WTC11 (cell line): ENCODE results near the gene ICA1. TPM values are rescaled to one million over a fixed set of nuclear protein-coding genes. Genes with fewer than 3 reads are reported as not detected.

Experiments used
- ATAC-seq: fragments of 200-7000 bp; cut with Tn5 transposase; 2 replicates; pipeline ENCODE4 v1.10.0; 2021; ENCODE audit warnings: mild to moderate bottlenecking, moderate library complexity
- CTCF ChIA-PET: fragments of 300-600 bp; sonication (Branson Sonifier 250); formaldehyde crosslinking; loops from one replicate; lab custom pipeline; 2021; ENCODE audit warnings: antibody characterized with exemption; lab: Charles Lee
- POLR2A ChIA-PET: fragments of 350-600 bp; sonication (Branson Sonifier 250); formaldehyde crosslinking; loops from one replicate; lab custom pipeline; 2021; ENCODE audit warnings: antibody characterized with exemption; lab: Charles Lee
- DNase-seq: peaks from one replicate; pipeline ENCODE4 v3.0.0; 2021; ENCODE audit warnings: low spot score
- H3K27ac Mint-ChIP-seq: 2 replicates; pipeline ENCODE4 v1.8.0; 2021; ENCODE audit warnings: mixed read lengths
- H3K27me3 Mint-ChIP-seq: 2 replicates; pipeline ENCODE4 v1.8.0; 2021; ENCODE audit warnings: low read depth, mild to moderate bottlenecking, moderate library complexity, mixed read lengths
- H3K36me3 Mint-ChIP-seq: 2 replicates; pipeline ENCODE4 v1.8.0; 2021; ENCODE audit warnings: mixed read lengths
- H3K4me1 Mint-ChIP-seq: 2 replicates; pipeline ENCODE4 v1.8.0; 2022; ENCODE audit warnings: mixed read lengths
- H3K4me3 Mint-ChIP-seq: 2 replicates; pipeline ENCODE4 v1.8.0; 2021; ENCODE audit warnings: mild to moderate bottlenecking, moderate library complexity, mixed read lengths
- H3K9me3 Mint-ChIP-seq: 2 replicates; pipeline ENCODE4 v1.8.0; 2021; ENCODE audit warnings: mixed read lengths
- CREB1 ChIP-seq: sonication (generic); formaldehyde crosslinking; IDR thresholded peaks from 2 replicates; pipeline ENCODE4 v1.8.0; 2023; ENCODE audit warnings: mild to moderate bottlenecking, missing genetic modification reagents
- MYBL2 ChIP-seq: sonication (generic); formaldehyde crosslinking; IDR thresholded peaks from 2 replicates; pipeline ENCODE4 v1.8.1; 2023; ENCODE audit warnings: mild to moderate bottlenecking, moderate library complexity, missing genetic modification reagents
- NFATC4 ChIP-seq: fragments of 250-450 bp; sonication (Bioruptor Pico); IDR thresholded peaks from 2 replicates; pipeline ENCODE4 v1.9.0; 2021; ENCODE audit warnings: mild to moderate bottlenecking
- PRRX2 ChIP-seq: fragments of 250-450 bp; sonication (Bioruptor Pico); IDR thresholded peaks from 2 replicates; pipeline ENCODE4 v1.8.0; 2021; ENCODE audit warnings: mild to moderate bottlenecking
- SMAD4 ChIP-seq: sonication (generic); formaldehyde crosslinking; IDR thresholded peaks from 2 replicates; pipeline ENCODE4 v1.8.0; 2022; ENCODE audit warnings: mild to moderate bottlenecking, missing genetic modification reagents
- TEAD1 ChIP-seq: sonication (generic); formaldehyde crosslinking; IDR thresholded peaks from 2 replicates; pipeline ENCODE4 v1.8.0; 2022; ENCODE audit warnings: mild to moderate bottlenecking, missing genetic modification reagents
- ZNF121 ChIP-seq: sonication (generic); formaldehyde crosslinking; IDR thresholded peaks from 2 replicates; pipeline ENCODE4 v1.8.0; 2023; ENCODE audit warnings: missing genetic modification reagents
- ZNF232 ChIP-seq: sonication (generic); formaldehyde crosslinking; IDR thresholded peaks from 2 replicates; pipeline ENCODE4 v1.8.0; 2022; ENCODE audit warnings: mild to moderate bottlenecking, missing genetic modification reagents
- total RNA-seq: library from RNA; stranded (reverse); gene quantifications from 3 replicates; pipeline ENCODE4 v1.2.3, GENCODE V29; 2021
- TF ChIP-seq, protein P1 (sequence below): sonication (generic); formaldehyde crosslinking; conservative IDR thresholded peaks from 2 replicates; pipeline ENCODE4 v1.8.1; 2022; ENCODE audit warnings: mild to moderate bottlenecking, missing genetic modification reagents
- TF ChIP-seq, protein P2 (sequence below): fragments of 250-450 bp; sonication (Bioruptor Pico); conservative IDR thresholded peaks from 2 replicates; pipeline ENCODE4 v1.9.0; 2021; ENCODE audit warnings: mild to moderate bottlenecking
- TF ChIP-seq, protein P3 (sequence below): sonication (generic); formaldehyde crosslinking; IDR thresholded peaks from 2 replicates; pipeline ENCODE4 v1.8.1; 2023; ENCODE audit warnings: mild to moderate bottlenecking, missing genetic modification reagents, moderate library complexity
- TF ChIP-seq, protein P4 (sequence below): sonication (generic); formaldehyde crosslinking; IDR thresholded peaks from 2 replicates; pipeline ENCODE4 v1.8.1; 2023; ENCODE audit warnings: mild to moderate bottlenecking, moderate library complexity, missing genetic modification reagents
- TF ChIP-seq, protein P5 (sequence below): sonication (generic); formaldehyde crosslinking; IDR thresholded peaks from 2 replicates; pipeline ENCODE4 v1.8.1; 2022; ENCODE audit warnings: low read depth, mild to moderate bottlenecking, moderate library complexity, missing genetic modification reagents, borderline replicate concordance
- TF ChIP-seq, protein P6 (sequence below): sonication (generic); formaldehyde crosslinking; IDR thresholded peaks from 2 replicates; pipeline ENCODE4 v1.8.1; 2022; ENCODE audit warnings: missing genetic modification reagents, borderline replicate concordance
- TF ChIP-seq, protein P7 (sequence below): sonication (generic); formaldehyde crosslinking; IDR thresholded peaks from 2 replicates; pipeline ENCODE4 v1.8.1; 2023; ENCODE audit warnings: mild to moderate bottlenecking, missing genetic modification reagents, moderate library complexity

Gene ICA1
- total RNA-seq, 1 experiment from 2014 or later = 31.2 TPM

DNA sequence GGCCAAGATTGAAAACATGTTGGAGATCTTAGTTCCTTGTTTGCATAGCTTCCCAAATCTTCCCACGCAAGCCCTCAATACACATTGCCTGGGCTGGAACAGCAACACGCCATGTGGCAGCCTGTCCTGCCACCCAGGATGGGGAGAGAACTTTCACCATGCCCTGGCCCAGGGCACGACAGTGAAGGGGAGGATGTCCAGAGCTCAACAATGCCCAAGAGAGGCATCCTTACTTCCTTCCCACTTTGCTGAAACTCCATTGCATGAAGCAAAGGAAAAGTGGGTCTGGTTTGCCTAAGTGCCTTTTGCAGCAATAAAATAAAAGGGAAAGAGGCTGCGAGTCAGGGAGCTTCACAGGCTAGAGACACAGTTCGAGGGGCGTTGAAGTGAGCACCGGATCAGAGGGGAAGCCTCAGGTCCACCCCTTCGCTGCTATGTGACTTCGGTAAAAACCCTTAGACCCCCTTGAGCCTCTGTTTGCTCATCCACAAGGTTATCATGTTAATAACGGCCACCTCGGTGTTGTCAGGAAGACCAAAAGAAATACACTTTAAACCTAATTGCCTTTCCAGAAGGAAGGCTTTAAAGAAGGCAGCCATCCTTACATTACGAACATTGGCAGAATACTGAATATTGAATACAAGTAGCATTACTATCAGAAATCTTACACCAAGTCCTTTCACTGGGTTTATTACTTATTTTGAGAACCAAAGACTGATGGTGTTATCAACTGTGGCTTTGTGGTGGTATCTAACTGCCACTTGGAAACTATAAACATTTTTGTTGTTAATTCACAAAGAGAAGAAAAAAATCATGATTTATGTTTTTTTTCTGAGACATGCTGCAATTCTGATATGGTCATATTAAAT lies 133.3 kb downstream of the ICA1 start:
- ChIA-PET POLR2A (no interaction called here), CTCF (no interaction called here)
- H3K27me3 Mint-ChIP-seq = no peaks in the 10 kb centered on the region
- no peaks in the 10 kb centered on the region for H3K9me3 Mint-ChIP-seq
- ATAC-seq = no peak
- peaks cover 10% of the 10 kb centered on the region for H3K4me1 Mint-ChIP-seq
- H3K36me3 Mint-ChIP-seq = peaks cover 6% of the 10 kb centered on the region; the same call in 1 of the 2 replicates
- TF ChIP-seq, protein P1, sequence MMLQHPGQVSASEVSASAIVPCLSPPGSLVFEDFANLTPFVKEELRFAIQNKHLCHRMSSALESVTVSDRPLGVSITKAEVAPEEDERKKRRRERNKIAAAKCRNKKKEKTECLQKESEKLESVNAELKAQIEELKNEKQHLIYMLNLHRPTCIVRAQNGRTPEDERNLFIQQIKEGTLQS = no peak
- no peak for TF ChIP-seq SMAD4 (CRISPR knock-in tag)
- no peak for TF ChIP-seq TEAD1 (CRISPR knock-in tag)
- TF ChIP-seq CREB1 = no peak
- no peak for TF ChIP-seq MYBL2
- TF ChIP-seq, protein P2, sequence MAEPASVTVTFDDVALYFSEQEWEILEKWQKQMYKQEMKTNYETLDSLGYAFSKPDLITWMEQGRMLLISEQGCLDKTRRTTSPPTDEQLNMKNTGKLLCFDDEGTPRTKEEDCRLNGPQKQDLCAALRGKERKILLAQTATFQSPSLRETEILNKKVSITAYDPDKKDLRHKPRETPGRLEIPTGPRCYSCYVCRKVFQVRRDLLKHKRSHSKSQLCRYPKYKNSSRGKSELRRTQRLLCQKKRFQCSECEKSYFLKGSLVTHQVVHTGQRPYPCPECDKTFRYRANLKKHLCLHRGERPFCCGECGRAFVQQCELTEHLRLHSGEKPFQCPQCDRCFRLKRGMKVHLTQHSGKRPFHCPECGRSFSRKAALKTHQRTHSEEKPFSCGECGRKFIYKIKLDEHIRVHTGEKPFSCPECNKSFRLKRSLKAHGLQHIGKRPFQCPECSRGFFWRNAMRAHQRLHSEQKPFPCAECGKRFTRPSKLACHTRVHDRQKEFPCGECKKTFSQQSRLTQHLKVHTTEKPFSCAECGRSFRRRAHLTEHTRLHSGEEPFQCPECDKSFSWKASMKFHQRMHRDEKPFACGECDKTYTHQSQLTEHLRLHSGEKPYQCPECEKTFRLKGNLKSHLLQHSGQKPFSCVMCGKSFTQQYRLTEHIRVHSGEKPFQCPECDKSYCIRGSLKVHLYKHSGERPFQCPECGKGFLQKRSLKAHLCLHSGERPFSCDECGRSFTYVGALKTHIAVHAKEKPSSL (CRISPR knock-in tag) = no peak
- no peak overlapping the region for H3K27ac Mint-ChIP-seq
- no peak for DNase-seq
- no peak overlapping the region for H3K4me3 Mint-ChIP-seq

DNA sequence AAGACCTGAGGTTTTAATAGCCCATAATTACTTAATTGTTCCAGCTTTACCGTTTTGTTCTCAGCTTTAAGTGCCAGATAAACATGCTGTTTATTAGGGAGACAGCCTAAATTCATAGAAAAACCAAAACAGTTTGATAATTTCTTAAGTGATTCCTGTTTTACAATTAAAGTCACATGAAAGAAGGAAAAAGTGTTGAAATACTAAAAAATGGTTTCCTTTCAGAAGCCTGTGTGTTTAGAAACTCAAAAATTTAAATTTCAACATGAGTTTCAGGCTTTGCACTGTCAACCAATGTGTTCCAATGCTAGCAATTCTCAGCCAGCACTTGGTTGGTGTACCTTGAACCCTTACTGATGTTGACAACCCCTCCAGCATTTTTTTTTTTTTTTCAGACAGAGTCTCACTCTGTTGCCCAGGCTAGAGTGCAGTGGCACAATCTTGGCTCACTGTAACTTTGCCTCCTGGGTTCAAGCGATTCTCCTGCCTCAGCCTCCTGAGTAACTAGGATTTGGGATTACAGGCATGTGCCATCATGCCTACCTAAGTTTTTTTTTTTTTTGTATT lies 135.3 kb downstream of the ICA1 start:
- DNase-seq (no peak), ATAC-seq (no peak)
- CTCF ChIA-PET = no interaction called here
- Mint-ChIP-seq H3K4me1 (peaks cover 13% of the 10 kb centered on the region), H3K36me3 (peaks cover 6% of the 10 kb centered on the region; the same call in 1 of the 2 replicates), H3K27me3 (no peaks in the 10 kb centered on the region), H3K9me3 (no peaks in the 10 kb centered on the region), H3K4me3 (no peak overlapping the region), H3K27ac (peak overlapping the region; percentile 37; the same call in 1 of the 2 replicates)
- POLR2A ChIA-PET = no interaction called here
- TF ChIP-seq, protein P3, sequence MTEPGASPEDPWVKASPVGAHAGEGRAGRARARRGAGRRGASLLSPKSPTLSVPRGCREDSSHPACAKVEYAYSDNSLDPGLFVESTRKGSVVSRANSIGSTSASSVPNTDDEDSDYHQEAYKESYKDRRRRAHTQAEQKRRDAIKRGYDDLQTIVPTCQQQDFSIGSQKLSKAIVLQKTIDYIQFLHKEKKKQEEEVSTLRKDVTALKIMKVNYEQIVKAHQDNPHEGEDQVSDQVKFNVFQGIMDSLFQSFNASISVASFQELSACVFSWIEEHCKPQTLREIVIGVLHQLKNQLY = no peak
- TF ChIP-seq, protein P4, sequence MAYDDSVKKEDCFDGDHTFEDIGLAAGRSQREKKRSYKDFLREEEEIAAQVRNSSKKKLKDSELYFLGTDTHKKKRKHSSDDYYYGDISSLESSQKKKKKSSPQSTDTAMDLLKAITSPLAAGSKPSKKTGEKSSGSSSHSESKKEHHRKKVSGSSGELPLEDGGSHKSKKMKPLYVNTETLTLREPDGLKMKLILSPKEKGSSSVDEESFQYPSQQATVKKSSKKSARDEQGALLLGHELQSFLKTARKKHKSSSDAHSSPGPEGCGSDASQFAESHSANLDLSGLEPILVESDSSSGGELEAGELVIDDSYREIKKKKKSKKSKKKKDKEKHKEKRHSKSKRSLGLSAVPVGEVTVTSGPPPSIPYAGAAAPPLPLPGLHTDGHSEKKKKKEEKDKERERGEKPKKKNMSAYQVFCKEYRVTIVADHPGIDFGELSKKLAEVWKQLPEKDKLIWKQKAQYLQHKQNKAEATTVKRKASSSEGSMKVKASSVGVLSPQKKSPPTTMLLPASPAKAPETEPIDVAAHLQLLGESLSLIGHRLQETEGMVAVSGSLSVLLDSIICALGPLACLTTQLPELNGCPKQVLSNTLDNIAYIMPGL (CRISPR knock-in tag) = no peak
- TF ChIP-seq MYBL2 (no peak), ZNF232 (CRISPR knock-in tag) (no peak), PRRX2 (CRISPR knock-in tag) (no peak), NFATC4 (CRISPR knock-in tag) (no peak), SMAD4 (CRISPR knock-in tag) (no peak), ZNF121 (no peak)
- TF ChIP-seq, protein P5, sequence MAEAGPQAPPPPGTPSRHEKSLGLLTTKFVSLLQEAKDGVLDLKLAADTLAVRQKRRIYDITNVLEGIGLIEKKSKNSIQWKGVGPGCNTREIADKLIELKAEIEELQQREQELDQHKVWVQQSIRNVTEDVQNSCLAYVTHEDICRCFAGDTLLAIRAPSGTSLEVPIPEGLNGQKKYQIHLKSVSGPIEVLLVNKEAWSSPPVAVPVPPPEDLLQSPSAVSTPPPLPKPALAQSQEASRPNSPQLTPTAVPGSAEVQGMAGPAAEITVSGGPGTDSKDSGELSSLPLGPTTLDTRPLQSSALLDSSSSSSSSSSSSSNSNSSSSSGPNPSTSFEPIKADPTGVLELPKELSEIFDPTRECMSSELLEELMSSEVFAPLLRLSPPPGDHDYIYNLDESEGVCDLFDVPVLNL (CRISPR knock-in tag) = no peak
- TF ChIP-seq, protein P6, sequence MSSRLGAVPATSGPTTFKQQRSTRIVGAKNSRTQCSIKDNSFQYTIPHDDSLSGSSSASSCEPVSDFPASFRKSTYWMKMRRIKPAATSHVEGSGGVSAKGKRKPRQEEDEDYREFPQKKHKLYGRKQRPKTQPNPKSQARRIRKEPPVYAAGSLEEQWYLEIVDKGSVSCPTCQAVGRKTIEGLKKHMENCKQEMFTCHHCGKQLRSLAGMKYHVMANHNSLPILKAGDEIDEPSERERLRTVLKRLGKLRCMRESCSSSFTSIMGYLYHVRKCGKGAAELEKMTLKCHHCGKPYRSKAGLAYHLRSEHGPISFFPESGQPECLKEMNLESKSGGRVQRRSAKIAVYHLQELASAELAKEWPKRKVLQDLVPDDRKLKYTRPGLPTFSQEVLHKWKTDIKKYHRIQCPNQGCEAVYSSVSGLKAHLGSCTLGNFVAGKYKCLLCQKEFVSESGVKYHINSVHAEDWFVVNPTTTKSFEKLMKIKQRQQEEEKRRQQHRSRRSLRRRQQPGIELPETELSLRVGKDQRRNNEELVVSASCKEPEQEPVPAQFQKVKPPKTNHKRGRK (CRISPR knock-in tag) = no peak
- TF ChIP-seq, protein P7, sequence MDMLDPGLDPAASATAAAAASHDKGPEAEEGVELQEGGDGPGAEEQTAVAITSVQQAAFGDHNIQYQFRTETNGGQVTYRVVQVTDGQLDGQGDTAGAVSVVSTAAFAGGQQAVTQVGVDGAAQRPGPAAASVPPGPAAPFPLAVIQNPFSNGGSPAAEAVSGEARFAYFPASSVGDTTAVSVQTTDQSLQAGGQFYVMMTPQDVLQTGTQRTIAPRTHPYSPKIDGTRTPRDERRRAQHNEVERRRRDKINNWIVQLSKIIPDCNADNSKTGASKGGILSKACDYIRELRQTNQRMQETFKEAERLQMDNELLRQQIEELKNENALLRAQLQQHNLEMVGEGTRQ = no peak
